H1 (cell line): Measurements from ENCODE around the gene NR0B2.

ENCODE experiments used
- CHD2 ChIP-seq: IDR thresholded peaks from 2 replicates; pipeline ENCODE4 v1.6.1; 2012; ENCODE audit warnings: low read length, improper control_type of control experiment
- CTCF ChIP-seq, 3 experiments: IDR thresholded peaks; 1 replicate in 2 of 3; 2 replicates in 1 of 3; pipeline versions ENCODE4 v1.5.1 to v1.6.1; 2011; ENCODE audit warnings: low read length in 3 of 3, mild to moderate bottlenecking in 3 of 3, inconsistent platforms in 2 of 3, low read depth in 1 of 3, moderate library complexity in 1 of 3; ENCODE audit not compliant: insufficient read depth in 1 of 3; ENCODE audit errors: control extremely low read depth in 1 of 3
- KDM1A ChIP-seq: fragments of 200-600, 300-600 bp; sonication (generic); IDR thresholded peaks from 2 replicates; pipeline ENCODE4 v1.7.1; 2016; ENCODE audit warnings: mild to moderate bottlenecking, low read length, borderline replicate concordance
- YY1 ChIP-seq: IDR thresholded peaks from 2 replicates; pipeline ENCODE4 v1.6.1; 2011; ENCODE audit warnings: low read depth, mild to moderate bottlenecking, low read length
- TF ChIP-seq, protein P1 (sequence below): IDR thresholded peaks from 2 replicates; pipeline ENCODE4 v1.6.1; 2011; ENCODE audit warnings: low read length, improper control_type of control experiment

GRCh38 chr1:26863685-26864077 is 50.1 kb downstream of the NR0B2 start:
- TF ChIP-seq CTCF (IDR thresholded peaks at IDR 0.05; ENCODE audit: control extremely low read depth in 1 of 3, insufficient read depth in 1 of 3, low read depth in 1 of 3, low read length in 3 of 3) (no peak), YY1 (no peak), KDM1A (no peak), CHD2 (no peak)
- TF ChIP-seq, protein P1, sequence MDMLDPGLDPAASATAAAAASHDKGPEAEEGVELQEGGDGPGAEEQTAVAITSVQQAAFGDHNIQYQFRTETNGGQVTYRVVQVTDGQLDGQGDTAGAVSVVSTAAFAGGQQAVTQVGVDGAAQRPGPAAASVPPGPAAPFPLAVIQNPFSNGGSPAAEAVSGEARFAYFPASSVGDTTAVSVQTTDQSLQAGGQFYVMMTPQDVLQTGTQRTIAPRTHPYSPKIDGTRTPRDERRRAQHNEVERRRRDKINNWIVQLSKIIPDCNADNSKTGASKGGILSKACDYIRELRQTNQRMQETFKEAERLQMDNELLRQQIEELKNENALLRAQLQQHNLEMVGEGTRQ: no peak
